ENCODE measurements around the gene SFTPB. TPM values are rescaled to one million over a fixed set of nuclear protein-coding genes. Genes with fewer than 3 reads are reported as not detected.

Gene SFTPB
- total RNA-seq, 1 donor from 2014 or later, result not detected

DNA sequence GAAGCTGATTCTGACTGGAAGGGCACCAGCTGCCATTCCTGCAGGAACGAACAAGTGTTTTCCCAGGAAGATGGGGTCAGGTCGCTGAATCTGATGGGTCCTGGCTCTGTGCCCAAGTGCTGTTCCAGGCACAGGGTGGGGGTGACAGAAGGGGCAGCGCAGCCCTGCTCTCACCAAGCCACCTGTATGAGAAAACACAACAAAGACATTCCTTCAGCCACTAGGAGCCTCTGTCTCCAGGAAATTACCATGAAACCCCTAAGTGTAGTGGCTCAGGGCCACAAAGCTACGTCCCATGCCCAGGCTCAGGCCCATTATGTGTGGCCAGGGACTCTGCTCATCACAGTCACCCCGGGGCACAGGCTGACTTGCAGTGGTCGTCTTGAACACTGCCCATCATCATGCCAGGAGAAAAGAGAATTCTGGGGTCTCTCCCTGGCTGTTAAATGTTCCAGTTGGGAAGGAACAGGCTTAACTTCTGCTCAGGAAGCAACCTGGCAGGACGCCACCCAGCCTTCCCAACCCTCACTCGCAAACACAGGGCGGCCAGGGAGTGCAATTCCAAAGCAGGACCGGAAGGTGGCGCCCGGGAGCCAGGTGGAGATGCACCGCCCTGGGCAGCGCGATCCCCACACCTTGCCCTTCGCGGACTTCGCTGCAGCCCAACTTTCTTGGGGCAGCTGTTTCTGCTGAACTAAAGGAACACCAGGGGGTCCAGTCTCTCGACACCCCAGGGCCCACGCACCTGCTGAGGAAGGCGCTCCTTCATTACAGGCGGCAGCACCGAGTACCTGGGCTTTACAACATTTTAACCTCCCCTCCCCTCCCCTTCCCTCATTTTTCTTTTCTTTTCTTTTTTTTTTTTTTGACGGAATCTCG is 11.0 kb upstream of the SFTPB start:
- peak; percentile 97 for DNase-seq (ENCODE audit: low spot score)

DNA sequence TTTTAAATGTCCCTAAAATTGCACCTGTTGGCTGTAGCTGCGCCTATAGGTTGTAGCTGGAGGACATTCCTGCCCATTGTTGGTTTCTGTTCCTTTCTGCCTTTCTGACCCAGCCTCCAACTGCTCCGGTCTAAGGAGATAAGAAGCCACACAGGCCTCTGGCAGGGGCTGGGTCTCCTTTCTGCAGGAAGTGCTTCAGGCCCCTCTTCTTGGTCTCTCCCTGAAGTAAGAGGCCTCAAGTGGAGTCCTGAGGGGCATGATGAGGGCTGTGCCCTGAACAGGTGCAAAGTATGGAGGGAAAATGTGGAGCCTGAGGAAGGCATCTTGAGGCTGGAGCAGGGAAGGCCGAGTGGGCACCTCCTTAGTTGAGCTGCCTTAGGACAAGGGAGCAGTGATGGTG is 10.4 kb upstream of the SFTPB start:
- no peak for DNase-seq (ENCODE audit: low spot score)

DNA sequence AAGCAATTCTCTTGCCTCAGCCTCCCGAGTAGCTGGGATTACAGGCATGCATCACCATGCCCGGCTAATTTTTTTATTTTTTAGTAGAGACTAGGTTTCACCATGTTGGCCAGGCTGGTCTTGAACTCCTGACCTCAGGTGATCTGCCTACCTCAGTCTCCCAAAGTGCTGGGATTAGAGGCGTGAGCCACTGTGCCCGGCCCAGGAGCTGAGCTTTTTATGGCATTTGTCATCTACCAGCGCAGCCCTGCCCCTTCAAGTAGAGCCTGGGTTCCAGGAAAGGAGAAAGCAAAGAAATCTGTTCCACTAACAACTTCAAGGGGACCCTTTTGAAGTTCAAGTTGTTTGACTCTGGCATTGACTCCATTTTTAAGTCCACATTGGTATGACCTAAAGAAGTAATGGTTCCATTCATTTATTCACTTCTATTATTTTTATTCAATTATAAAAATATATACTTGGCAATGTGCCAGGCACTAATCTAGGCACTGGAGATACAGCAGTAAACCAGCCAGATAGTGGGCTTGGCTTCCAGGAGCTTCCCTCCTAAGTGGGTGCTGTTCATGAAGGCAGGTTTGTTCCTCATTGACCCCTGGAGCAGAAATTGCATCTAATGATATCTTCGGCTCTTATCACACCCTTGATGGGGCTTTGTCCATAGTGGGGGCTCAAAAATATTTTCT is 8.0 kb upstream of the SFTPB start:
- peak; percentile 60 for DNase-seq (ENCODE audit: low spot score)

DNA sequence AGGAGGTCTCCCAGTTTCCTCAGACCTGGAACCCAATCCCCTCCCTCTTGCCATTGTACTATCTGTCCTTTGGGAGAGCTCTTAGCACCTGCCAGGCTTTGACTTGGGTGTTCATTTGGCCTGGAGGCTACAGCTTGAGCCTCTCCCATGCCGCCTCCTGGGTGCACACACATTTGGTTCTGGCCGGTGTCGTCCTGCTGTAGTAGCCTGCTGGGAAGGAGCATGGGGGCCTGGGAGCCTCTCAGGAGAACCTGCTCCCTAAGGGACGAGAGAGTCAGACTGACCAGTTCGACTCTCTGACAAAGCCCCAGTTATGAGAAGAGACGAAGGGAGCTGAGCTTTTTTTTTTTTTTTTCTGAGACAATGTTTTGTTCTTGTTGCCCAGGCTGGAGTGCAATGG is 7.4 kb upstream of the SFTPB start:
- peak; percentile 76 for DNase-seq (ENCODE audit: low spot score)

DNA sequence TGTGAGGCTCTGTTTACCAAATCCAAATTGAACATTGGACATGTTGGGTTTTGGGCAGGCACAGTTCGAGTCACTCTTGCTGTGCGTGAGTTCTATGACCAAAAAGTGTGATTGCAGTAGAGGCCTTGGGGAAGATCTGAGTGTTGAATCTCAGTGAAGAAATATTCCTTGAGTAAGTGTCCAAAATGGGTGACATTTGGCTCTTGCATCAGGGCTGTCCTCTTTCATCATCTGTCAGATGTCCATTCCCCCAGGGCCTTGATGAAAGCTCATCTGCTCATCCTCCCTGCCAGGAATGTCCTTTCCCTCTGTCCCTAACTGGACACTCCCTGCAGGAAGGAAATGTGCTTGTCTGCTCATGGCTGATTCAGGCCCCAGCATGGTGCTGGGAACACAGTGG is 6.4 kb upstream of the SFTPB start:
- DNase-seq (ENCODE audit: low spot score), result peak; percentile 37

DNA sequence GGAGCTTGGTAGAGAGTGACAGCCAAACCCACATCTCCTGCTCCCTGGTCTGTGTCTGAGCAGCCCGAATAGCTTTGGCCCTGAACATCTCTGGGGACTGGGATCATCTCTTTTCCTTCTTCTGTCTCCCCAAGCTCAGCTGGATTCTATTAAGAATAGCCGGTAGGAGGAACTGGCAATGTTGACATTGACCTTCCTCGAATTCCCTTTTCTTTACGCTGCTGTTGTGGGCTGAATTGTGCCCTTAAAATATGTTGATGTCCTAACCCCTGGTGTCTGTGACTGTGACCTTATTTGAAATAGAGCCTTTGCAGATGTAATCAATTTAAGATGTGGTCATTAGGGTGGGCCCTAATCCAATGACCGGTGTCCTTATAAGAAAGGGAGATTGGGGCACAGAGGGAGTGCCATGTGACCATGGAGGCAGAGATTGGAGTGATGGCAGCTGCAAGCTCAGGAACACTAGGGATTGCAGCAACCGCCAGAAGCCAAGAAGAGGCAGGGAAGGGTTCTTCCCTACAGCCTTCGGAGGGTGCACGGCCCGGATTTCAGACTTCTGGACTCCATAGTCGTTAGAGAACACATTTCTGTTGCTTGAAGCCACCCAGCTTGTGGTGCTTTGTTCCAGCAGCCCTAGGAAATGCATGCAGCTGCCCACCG is 5.8 kb upstream of the SFTPB start:
- DNase-seq (ENCODE audit: low spot score), result no peak

DNA sequence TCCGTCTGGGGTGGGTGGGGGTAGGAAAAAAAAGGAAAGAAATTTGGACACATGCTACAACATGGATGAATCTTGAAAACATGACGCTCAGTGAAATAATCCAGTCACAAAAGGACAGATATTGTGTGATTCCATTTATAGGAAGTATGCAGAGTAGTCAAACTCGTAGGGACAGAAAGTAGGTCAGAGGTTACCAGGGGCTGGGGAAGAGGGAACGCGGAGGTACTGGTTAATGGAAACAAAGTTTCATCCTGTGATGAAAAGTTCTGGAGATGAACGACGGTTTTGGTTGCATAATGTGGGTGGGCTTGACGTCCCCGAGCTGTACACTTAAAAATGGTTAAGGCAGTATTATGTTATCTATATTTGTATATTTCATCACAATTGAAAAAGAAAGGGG is 4.5 kb upstream of the SFTPB start:
- DNase-seq (ENCODE audit: low spot score), result peak; percentile 37

DNA sequence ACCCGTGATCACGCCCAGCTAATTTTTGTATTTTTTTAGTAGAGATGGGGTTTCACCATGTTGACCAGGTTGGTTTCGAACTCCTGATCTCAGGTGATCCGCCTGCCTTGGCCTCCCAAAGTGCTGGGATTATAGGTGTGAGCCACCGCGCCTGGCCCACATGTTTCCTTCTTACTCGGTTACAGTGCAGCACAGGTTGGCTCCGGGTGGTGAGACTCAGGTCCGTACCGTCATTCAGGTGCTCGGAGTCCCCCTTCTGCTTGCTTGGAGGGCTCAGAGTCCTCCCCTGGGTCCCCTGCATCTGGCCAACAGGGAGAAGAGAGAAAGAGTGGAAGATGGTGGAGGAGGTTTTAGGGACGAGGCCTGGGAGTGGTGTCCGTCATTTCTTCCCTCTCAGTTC is 2.4 kb upstream of the SFTPB start:
- peak; percentile 80 for DNase-seq (ENCODE audit: low spot score)

DNA sequence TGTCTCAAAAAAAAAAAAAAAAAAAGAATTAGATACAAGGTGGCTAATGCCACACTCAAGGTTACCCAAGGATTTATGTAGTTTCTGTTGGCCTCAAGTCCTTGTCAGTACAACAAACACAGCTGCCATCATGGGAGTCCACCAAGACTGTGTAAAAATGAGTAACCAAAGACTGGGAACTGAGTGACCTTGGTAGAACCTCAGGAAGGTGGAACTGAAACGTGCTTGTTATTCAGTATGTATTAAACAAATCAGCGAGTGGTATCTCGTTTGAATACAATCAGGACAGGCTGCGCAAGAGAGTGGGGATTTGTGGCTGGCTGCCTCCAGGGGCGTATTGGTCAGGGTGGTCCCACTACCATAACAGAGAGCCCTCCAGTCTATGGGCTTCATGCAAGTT is 1.6 kb upstream of the SFTPB start:
- DNase-seq (ENCODE audit: low spot score), result no peak

DNA sequence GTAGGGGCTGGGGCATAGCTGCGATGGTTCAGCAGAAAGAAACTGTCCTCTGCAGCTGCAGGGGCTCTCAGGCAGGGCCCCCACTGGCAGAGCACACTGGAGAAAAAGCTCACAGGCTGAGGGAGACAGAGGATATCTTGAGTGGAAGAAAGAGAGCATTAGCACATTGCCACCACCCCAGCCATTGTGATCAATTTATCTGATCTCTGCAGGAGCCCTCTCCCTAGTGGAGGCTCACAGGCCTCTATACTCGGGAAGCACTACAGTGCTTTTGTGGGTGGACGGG is 801 bp upstream of the SFTPB start:
- DNase-seq (ENCODE audit: low spot score), result peak; percentile 62

DNA sequence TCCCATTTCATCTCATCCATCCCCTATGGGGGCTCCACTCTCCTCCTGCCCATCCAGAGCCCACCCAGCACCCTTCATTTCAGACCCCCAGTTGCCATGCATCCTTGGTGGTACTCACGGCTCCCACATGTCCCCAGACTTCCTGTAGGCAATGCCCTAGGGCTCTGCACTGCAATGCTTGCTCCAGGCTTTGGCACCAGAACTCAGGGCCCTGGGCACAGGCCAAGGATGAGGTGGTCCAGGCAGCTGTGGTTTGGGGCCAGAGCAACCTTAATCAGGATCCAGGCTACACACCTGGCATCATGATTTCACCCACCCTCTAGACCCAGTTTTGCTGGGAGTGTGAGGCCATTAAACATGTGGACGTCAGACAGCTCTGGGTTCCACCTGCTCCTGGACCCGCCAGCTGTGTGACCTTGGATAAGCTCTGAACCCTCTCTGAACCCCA is 414 bp downstream of the SFTPB start:
- peak; percentile 59 for DNase-seq (ENCODE audit: low spot score)

DNA sequence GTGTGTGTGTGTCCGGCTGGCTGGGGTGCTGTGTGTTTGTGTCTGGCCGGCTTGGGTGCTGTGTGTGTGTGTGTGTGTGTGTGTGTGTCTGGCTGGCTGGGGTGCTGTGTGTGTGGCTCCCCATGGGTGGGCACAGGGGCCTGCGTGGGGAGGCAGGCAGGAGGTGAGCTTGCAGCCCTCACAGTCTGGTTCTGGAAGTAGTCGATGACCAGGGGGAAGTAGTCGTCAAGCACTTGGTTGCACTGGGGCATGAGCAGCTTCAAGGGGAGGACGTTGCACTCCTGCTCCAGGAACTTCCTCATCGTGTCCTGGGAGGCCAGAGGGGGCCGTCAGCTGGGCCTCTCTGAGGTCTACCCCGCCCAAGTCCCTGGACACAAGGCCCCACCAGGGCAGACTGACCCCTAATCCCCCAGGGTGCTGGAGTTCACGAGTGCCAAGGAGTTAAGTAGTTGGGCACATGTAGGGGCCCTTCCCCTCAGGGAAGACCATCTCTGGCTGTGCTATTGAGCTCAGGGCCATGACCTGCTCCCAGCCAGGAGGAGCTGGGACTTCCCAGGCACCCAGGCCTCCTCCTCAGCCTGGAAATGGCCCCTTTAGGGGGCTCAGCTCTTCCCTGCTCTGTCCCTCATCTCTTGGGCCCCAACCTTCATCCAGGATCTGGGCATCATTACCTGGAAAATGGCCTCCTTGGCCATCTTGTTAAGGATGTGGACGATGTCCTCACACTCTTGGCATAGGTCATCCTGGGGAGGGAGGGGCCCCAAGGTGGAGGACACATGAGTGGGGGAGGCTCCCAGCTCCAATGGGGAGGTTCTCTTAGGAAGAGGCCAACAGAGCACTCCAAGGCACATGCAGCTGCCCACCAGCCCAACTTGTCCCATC is 1.3 kb downstream of the SFTPB start:
- peak; percentile 82 for DNase-seq (ENCODE audit: low spot score)

DNA sequence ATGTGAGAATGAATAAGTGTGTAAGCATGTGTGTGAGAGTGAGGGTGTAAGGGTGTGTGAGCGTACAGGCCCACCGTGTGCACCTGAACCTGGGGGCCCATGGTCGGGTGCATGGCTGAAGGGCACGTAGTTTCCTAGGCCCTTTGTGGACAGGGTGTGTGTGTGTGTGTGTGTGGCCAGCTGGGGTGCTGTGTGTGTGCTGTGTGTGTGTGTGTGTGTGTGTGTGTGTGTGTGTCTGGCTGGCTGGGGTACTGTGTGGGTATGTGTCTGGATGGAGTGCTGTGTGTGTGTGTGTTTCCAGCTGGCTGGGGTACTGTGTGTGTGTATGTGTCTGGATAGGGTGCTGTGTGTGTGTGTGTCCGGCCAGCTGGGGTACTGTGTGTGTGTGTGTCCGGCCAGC is 2.0 kb downstream of the SFTPB start:
- DNase-seq (ENCODE audit: low spot score), result peak; percentile 41

DNA sequence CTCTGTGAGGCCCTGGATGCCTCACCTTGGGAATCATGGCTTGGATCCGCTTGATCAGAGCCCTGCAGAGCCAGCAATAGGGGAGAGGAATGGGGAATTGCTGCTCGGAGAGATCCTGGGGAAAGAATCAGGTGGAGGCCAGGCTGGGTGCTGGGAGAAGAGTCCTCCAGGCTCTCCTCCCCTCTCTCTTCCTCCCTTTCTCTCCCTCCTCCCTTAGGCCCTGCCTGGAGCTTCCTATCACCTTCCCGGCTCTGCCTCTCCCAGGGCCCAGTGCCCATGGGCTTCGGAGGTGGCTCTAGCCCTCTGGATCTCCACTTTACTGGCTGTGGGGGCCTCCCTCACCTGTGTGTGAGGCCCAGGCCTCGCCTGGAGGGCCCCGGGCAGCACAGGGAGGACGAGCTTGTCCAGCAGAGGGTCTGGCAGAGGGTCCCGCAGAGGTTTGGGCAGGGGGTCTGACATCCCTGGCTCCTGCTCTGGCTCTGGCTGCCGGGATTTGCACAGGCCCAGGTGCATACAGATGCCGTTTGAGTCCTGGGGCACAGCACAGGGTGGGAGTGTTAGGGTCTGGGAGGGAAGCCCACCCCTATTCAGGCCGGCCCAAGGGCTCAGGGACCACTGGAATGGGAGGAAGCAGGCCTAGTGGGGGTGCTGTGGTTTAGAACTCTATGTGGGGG is 2.6 kb downstream of the SFTPB start:
- peak; percentile 75 for DNase-seq (ENCODE audit: low spot score)

DNA sequence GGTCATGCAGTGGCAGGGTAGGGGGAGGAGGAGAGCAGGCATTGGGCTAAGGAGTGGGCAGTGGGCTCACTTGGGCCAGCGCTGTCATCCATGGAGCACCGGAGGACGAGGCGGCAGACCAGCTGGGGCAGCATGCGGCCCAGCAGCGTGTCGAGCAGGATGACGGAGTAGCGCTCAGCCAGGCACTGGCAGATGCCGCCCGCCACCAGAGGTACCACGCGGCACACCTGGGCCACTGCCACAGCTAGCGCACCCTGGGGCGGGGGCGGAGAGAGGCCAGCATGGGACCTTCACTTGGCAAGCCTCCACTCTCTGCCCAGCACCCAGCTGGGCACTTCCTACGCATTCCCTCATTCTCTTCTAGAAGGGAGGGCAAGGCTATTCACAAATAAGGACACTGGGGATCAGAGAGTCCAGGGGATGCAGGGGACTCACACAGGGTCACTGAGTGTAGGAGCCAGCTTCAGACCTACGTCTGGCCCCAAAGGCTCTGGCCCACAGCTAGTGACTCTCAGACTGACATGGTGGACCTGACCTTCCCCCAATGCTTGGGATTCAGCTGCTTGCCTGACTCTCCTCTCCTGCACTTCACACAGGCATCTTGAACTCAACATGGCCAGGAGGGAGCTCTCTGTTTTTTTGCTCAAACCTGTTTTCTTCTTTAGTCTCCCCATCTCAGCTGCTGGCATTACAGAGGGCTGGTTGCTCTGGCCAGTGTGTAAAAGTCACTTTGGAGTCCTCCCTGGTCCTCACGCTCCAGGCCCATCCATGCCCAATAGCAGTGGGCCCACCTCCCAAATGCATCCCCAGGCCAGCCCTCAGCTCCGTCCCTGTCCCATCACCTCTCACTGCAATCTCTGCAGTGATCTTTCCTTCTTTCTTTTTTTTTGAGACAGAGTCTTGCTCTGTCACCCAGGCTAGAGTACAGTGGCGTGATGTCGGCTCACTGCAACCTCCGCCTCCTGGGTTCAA is 4.1 kb downstream of the SFTPB start:
- peak; percentile 79 for DNase-seq (ENCODE audit: low spot score)

DNA sequence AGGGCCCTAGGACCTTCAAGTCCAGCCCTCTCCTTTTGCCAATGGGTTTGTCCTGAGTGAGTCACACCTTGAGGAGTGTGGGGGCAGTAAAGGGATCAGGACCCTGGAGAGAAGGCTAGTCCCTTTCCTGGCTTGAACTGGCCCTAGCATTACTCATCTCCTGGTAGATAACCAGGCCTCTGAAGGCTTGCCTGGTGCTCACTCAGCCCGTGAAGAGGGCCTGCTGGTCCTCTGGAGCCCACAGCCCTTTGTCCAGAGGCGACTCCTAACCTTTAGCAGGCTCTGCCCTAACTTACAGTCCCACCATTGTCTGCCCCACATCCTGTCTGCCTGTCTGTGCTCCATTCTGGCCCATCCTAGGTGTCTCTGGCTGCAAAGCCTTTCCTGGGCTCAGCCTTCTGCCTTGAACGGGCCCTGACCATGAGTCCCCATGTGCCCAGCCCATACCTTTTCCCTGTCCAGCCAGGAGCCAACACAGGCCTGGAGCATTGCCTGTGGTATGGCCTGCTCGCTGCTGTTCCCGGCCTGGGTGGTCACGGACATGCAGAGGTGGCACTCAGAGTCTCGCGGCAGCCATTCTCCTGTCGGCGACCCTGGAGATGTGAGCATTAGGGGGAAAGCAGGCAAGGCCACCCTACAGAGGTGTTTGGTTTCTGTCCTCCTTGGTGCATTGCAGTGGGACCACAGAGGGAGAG is 5.0 kb downstream of the SFTPB start:
- DNase-seq (ENCODE audit: low spot score), result no peak

DNA sequence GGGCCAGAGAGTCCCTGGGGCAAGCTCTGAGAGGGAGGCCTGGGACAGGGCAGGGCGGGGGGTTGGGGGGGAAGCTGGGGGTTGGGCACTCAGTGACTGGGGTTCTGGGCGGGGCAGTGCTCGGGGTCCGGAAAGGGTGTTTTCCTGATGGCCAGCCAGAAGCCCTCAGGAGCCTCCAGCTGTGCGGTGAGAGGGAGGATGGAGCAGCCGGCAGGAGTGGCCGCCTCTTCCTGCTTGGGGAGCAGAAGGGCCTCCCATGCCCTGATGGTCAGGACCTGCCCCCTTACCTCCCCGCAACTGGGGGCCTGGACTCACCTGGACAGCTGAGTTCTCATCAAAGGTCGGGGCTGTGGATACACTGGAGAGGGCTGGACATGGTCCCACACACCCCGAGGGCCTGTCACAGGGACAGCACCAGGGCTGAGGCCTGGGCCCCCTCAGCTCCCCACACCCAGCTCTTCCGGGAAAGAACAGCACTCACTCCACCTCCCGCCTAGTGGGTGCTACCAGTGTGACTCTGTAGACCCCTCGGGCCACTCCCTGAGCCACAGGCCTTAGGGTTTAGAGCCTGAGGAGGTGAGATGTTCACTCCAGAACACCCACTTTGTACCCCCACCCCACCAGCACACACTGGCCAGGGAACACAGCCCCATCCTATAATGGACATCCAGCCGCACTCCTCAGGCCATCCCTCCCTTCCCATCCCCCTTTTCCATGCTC is 6.7 kb downstream of the SFTPB start:
- no peak for DNase-seq (ENCODE audit: low spot score)

DNA sequence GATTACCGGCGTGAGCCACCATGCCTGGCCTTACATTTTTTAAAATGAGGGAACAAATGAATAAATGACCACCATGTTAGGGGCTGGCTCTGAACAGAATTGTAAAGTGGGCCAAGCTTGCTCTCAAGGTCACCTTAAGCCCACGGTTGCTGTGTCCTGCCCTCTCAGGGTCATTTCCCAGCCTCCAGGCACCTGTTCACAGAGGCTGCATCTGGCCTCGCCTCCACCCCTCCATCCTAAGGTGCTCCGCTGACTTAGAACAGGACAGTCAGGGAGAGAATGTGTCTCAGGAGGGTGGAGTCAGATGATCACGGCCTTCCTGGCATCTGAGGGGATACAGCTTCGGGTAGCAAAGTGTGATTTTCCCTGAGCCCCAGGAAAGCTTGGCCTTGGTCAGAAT is 7.3 kb downstream of the SFTPB start:
- DNase-seq (ENCODE audit: low spot score), result no peak
